ENCODE measurements around the gene KANSL1L.

Gene KANSL1L, protein sequence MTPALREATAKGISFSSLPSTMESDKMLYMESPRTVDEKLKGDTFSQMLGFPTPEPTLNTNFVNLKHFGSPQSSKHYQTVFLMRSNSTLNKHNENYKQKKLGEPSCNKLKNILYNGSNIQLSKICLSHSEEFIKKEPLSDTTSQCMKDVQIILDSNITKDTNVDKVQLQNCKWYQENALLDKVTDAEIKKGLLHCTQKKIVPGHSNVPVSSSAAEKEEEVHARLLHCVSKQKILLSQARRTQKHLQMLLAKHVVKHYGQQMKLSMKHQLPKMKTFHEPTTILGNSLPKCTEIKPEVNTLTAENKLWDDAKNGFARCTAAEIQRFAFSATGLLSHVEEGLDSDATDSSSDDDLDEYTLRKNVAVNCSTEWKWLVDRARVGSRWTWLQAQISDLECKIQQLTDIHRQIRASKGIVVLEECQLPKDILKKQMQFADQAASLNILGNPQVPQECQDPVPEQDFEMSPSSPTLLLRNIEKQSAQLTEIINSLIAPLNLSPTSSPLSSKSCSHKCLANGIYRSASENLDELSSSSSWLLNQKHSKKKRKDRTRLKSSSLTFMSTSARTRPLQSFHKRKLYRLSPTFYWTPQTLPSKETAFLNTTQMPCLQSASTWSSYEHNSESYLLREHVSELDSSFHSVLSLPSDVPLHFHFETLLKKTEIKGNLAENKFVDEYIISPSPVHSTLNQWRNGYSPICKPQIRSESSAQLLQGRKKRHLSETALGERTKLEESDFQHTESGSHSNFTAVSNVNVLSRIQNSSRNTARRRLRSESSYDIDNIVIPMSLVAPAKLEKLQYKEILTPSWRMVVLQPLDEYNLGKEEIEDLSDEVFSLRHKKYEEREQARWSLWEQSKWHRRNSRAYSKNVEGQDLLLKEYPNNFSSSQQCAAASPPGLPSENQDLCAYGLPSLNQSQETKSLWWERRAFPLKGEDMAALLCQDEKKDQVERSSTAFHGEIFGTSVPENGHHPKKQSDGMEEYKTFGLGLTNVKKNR

DNA sequence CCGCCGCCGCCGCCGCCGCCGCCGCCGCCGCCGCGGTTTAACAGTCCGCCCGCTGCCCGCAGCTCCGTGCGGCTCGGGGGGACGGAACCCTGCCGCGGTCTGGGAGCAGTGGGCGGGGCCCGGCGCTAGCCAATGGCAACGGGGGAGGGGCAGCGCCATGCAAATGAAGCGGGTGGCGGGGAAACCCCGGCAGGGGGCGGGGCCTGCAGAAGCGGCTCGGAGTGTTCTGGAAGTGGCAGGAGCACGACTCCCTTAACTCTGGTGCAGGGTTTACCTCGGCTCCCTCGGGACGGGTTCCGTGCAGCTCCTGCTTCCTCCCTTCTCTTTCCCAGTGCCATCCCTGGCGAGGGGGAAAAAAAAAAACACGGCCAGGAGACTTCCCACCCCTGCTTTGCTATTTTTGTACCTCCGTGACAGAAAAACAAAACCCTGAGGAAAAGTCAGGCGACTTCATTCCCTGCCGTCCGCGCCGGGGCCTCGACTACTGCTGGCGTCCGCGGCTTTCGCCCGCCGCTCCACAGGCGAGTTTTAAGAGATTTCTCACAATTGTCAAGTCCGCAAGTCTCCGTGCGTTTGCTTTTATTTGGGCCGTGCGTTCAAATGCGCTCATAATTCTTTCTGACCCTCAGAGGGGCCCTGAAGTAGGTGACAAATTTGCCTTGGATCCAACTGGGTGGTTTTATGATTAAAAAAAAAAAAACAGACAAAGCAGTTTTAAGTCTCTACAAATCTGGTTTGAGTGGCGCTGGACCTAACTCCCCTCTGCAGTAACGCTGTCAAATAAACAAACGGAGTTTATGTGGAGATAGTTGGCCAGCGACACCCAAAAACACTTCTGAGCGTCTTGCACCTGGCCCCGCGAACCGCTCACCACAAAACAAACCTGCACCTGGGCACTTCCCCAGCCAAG lies at the start of gene KANSL1L:
Gene KANSL1L (minus strand): TSS at position 101 of the 910 bp plus-strand sequence. CDS start 16,827 bp downstream, outside the sequence.
- ChIA-PET POLR2A (ENCODE audit: low non-redundant PET) (interaction anchor here (0.5 kb wide), 1 partner anchor 200 kb away, joined by 3 read pairs; no protein-coding TSS in a partner anchor), CTCF (interaction anchor here (0.6 kb wide), 1 partner anchor 19 kb away, joined by 3 read pairs; no protein-coding TSS in a partner anchor)
- peak within 1 kb of the TSS; percentile 94 for H3K27ac ChIP-seq
- peak; percentile 95 for DNase-seq (ENCODE audit: low spot score)
- TF ChIP-seq CTCF (conservative IDR thresholded peaks at IDR 0.05; ENCODE audit: low read depth) = no peak

- ChIA-PET CTCF (no interaction called here), POLR2A (ENCODE audit: low non-redundant PET) (no interaction called here)
- TF ChIP-seq CTCF (conservative IDR thresholded peaks at IDR 0.05; ENCODE audit: low read depth) = no peak
- no peak for DNase-seq (ENCODE audit: low spot score)
- H3K27ac ChIP-seq = no peak overlapping the region
Observed at GRCh38 chr2:210215120-210215519, 43.9 kb upstream of the KANSL1L start.

DNA sequence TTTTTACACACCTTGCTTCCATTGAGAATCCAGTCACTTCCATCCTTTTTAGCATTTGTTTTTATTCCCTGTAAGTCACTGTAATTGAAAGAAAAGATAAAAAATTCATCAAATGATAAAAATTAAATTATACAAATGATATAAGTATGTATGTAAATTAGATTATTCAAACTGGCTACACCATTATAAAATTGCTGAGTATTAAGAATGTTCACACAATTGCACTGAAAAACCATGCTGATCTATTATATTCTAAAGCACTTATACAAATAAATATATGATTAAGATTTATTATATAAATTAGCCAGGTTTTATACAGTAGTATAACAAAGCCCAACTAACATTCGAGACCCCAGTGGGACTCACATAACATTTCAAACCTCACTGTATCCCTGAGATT lies 39.0 kb upstream of the KANSL1L start:
- no peak overlapping the region for H3K27ac ChIP-seq
- DNase-seq (ENCODE audit: low spot score) = no peak
- CTCF ChIA-PET = interaction anchor here (0.7 to 0.9 kb wide), 2 partner anchors 14 to 49 kb away, joined by 3 to 4 read pairs; no protein-coding TSS in a partner anchor
- no peak for TF ChIP-seq CTCF (conservative IDR thresholded peaks at IDR 0.05; ENCODE audit: low read depth)
- POLR2A ChIA-PET (ENCODE audit: low non-redundant PET) = no interaction called here

- no peak overlapping the region for H3K27ac ChIP-seq
- ChIA-PET CTCF (interaction anchor here (0.6 kb wide), 1 partner anchor 21 kb away, joined by 3 read pairs; no protein-coding TSS in a partner anchor), POLR2A (ENCODE audit: low non-redundant PET) (no interaction called here)
- DNase-seq (ENCODE audit: low spot score) = no peak
- TF ChIP-seq CTCF (conservative IDR thresholded peaks at IDR 0.05; ENCODE audit: low read depth) = no peak
Observed at GRCh38 chr2:210207929-210208328, 36.7 kb upstream of the KANSL1L start.

GRCh38 chr2:210203558-210203957 lies 32.3 kb upstream of the KANSL1L start:
- no peak for TF ChIP-seq CTCF (conservative IDR thresholded peaks at IDR 0.05; ENCODE audit: low read depth)
- no peak overlapping the region for H3K27ac ChIP-seq
- ChIA-PET POLR2A (ENCODE audit: low non-redundant PET) (no interaction called here), CTCF (no interaction called here)
- no peak for DNase-seq (ENCODE audit: low spot score)
